Measurements from ENCODE around the gene HES2.
"Not testable (repeated sequence)": the region's sequence is repeated elsewhere in the genome, so short reads cannot be mapped to it uniquely, and the experiment has no call there.

Gene HES2

DNA sequence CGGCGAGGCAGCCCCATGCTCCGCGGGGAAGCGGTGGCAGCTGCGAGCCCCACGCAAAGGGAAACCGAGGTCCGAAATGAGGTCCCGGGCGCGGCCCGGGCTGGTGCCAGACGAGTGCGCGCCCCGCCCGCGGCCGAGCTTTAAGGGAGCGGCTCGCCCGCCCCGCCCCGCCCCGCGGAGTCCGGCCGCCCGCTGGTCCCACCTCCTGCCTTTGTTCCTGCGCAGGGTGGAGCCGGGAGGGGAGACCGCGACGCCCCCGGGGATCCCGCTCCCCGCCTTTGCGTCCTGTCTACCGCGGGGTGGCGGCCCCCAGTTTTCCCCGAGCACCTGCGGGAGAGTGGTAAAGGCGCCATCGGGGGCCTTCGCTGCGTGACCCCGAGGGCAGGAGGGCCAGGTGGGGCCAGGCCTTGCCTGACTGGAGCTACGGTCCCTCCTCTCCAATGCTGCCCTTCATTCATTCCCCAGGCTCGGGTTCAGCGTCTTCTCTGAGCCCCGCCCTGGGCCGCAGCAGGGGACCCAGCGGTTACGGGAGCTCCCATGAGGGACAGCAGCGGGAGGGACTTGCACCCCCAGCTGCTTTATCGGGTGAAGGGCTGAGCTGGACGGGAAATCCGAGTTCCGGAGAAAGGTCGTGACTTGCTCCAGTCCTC is at the start of gene HES2:
HES2 (minus strand) TSS at position 116 of the 650 bp plus-strand sequence; CDS start at position 17, 99 bp downstream.
- DNase-seq: no peak

GRCh38 chr1:6468729-6469461 is 49.2 kb upstream of the HES2 start:
- no peak for DNase-seq

GRCh38 chr1:6467744-6468688 is 48.3 kb upstream of the HES2 start:
- no peak for DNase-seq

- DNase-seq: no peak
These were observed 47.5 kb upstream of the HES2 start for GRCh38 chr1:6467224-6467623.

GRCh38 chr1:6466751-6467150 is 47.0 kb upstream of the HES2 start:
- no peak for DNase-seq

DNA sequence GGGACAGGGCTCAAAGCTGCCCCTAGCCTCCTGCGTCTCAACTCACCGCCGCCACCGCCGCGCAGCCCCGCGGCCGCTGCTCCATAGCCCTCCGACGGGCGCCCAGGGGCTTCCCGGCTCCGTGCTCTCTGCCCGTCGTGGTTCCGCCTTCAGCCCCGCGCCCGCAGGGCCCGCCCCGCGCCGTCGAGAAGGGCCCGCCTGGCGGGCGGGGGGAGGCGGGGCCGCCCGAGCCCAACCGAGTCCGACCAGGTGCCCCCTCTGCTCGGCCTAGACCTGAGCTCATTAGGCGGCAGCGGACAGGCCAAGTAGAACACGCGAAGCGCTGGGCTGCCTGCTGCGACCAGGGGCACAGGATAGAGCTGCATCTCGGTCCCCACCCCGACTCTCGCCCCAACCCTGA is 46.3 kb upstream of the HES2 start, which contains the start of gene TNFRSF25:
TNFRSF25 (minus strand) TSS at position 151 of the 400 bp plus-strand sequence; CDS start at position 85, 66 bp downstream.
- no peak for DNase-seq

DNA sequence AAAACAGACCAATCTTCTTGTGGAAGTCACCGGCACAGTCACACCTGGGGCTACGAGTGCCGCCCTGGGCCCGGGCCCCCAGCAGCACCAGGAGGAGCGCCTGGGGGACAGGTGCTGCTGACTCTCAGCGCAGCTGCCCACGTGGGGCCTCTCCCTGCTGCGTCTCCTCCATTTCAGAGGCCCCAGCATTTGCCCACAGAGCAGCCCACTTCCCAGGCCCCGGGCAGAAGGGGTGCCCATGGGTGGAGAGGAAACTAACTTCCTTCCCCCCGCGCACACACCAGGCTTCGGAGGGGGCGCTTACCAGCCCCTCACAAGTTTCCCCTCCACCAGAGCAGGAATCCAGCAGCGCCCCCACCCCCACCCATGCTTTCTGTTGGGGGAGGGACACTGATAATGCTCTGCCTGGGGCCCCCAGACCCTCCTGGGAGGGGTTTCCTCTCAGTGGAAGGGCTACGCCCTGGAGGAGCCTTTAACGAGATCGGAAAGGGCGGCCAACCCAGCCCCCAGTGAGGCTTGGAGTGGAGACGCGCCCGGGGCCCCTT is 45.8 kb upstream of the HES2 start:
- no peak for DNase-seq

- no peak for DNase-seq
These were observed 45.2 kb upstream of the HES2 start for GRCh38 chr1:6464915-6465314.

DNA sequence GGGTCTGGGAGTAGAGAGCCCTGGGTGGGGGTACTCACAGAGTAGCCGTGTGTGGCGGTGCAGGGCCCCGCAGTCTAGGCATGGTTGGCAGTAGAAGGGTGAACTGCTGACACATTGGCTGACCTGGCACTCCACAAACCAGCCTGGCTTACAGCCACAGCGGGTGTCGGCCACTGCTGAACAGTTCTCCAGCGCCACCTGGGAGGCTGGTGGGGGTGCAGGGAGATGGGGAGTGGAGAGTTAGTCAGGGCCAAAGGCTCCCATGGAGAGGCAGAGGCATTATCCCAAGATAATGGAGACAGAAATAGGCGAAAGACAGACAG is 44.8 kb upstream of the HES2 start:
- DNase-seq: no peak

- no peak for DNase-seq
These were observed 43.3 kb upstream of the HES2 start for GRCh38 chr1:6463120-6463412.

GRCh38 chr1:6462412-6463119 is 42.8 kb upstream of the HES2 start:
- no peak for DNase-seq

- DNase-seq: no peak
These were observed 42.1 kb upstream of the HES2 start for GRCh38 chr1:6461538-6462411.

GRCh38 chr1:6461051-6461530 is 41.4 kb upstream of the HES2 start:
- no peak for DNase-seq

- no peak for DNase-seq
These were observed 40.8 kb upstream of the HES2 start for GRCh38 chr1:6460301-6461050.

DNA sequence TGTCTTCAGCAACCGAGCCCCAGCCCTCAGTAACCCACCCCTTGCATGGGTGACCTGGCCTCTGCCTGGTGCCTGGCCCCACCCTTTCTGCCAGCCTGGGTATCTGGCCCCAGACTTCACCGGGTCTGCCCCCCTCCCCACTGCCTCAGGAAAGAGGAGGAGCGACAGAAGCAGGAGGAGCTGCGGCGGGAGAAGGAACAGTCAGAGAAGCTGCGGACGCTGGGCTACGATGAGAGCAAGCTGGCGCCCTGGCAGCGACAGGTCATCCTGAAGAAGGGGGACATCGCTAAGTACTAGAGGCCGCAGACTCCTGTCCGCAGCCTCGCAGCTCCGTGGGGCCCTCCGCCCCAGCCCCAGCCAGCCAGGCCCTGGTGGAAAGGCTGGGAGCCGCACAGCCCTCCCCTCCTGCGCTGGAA is 40.1 kb upstream of the HES2 start:
- DNase-seq: no peak

DNA sequence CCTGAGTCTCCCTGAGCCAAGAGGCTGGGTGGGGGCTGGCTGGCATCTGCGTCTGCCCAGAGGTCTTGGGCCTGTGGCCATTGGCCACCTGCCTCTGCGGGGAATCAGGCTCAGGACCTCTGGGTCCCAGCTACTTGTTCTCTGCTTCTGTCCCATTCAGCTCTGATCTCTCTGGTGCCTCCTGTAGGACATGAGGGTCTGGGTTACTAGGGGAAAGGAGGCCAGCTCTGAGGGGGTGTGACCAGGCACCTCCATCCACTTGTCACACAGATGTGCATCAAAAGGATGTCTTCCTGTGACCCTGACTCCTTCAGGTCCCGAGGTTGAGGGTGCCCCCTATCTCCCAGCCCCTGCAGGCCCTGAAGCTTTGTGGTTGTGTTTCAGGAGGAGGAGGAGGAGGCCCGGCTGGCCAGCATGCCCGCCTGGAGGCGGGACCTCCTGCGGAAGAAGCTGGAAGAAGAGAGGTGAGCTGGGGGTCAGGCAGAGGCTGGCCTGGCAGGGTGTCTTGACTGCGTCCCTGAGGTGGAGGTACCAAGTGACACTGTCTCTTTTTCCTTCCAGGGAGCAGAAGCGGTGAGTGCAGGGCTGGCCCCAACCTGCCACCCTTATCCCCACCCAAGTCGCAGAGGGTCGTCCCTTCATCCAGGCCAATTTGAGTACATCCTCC is 37.2 kb upstream of the HES2 start:
- DNase-seq: no peak

GRCh38 chr1:6455752-6456520 is 36.2 kb upstream of the HES2 start:
- not testable (repeated sequence) for DNase-seq

- DNase-seq: no peak
These were observed 35.4 kb upstream of the HES2 start for GRCh38 chr1:6454856-6455751.

All from NCI-H146 (cell line).